SH-SY5Y (cell line): ENCODE results near the gene SOAT2.

Experiments used
- GATA2 ChIP-seq: IDR thresholded peaks from 2 replicates; pipeline ENCODE4 v1.6.1; 2011; ENCODE audit warnings: mild to moderate bottlenecking, low read depth, low read length
- GATA3 ChIP-seq: IDR thresholded peaks from 2 replicates; pipeline ENCODE4 v1.6.1; 2011; ENCODE audit warnings: low read depth, mild to moderate bottlenecking, low read length, moderate library complexity

DNA sequence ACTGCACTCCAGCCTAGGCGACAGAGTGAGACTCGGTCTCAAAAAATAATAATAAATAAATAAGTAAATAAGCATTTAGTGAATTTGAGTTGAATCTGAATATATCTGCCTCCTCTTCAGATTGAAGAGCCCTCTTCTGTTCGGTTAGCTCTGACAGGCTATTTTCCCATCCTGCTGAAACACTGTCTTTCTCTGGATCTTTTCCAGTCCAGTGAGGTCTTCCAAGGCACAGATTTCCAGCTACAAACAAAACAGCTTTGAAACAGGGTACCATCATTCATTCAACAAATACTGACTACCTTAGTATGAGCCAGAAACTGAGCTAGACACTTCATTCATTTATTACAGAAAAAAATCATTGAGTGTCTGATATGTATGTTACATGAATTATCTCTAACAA is 16.9 kb upstream of the SOAT2 start:
- TF ChIP-seq GATA2, result no peak
- no peak for TF ChIP-seq GATA3
